GM12801 (cell line): ENCODE measurements around the gene RASA2.

Source experiments
- CTCF ChIP-seq: IDR thresholded peaks from one replicate; pipeline ENCODE4 v1.5.1; 2011; ENCODE audit warnings: control low read depth; ENCODE audit not compliant: insufficient read length; ENCODE audit errors: extremely low read depth

Gene RASA2

GRCh38 chr3:141486746-141487520, at the start of gene RASA2:
RASA2 (plus strand) TSS chr3:141487027; CDS start chr3:141487084, 57 bp downstream.
- TF ChIP-seq CTCF = no peak

- TF ChIP-seq CTCF = no peak
These were observed 47.2 kb upstream of the RASA2 start for GRCh38 chr3:141439589-141439988.

- TF ChIP-seq CTCF = no peak
These were observed 45.9 kb upstream of the RASA2 start for GRCh38 chr3:141440942-141441341.

- TF ChIP-seq CTCF = peak; percentile 87
These were observed 45.2 kb upstream of the RASA2 start for GRCh38 chr3:141441381-141442364.

GRCh38 chr3:141442446-141442845, 44.4 kb upstream of the RASA2 start:
- no peak for TF ChIP-seq CTCF

- no peak for TF ChIP-seq CTCF
These were observed 43.9 kb upstream of the RASA2 start for GRCh38 chr3:141442914-141443313.

- TF ChIP-seq CTCF = no peak
These were observed 42.1 kb upstream of the RASA2 start for GRCh38 chr3:141444586-141445285.
